CD4-positive, alpha-beta T cell treated with Interleukin-1 beta for 1 hour (primary cell): ENCODE results near the gene YPEL1.

Experiments
- DNase-seq, 2 donors: peaks; one replicate each; pipeline ENCODE4 v3.0.0-alpha.2; 2020 to 2022

The YPEL1 gene

DNA sequence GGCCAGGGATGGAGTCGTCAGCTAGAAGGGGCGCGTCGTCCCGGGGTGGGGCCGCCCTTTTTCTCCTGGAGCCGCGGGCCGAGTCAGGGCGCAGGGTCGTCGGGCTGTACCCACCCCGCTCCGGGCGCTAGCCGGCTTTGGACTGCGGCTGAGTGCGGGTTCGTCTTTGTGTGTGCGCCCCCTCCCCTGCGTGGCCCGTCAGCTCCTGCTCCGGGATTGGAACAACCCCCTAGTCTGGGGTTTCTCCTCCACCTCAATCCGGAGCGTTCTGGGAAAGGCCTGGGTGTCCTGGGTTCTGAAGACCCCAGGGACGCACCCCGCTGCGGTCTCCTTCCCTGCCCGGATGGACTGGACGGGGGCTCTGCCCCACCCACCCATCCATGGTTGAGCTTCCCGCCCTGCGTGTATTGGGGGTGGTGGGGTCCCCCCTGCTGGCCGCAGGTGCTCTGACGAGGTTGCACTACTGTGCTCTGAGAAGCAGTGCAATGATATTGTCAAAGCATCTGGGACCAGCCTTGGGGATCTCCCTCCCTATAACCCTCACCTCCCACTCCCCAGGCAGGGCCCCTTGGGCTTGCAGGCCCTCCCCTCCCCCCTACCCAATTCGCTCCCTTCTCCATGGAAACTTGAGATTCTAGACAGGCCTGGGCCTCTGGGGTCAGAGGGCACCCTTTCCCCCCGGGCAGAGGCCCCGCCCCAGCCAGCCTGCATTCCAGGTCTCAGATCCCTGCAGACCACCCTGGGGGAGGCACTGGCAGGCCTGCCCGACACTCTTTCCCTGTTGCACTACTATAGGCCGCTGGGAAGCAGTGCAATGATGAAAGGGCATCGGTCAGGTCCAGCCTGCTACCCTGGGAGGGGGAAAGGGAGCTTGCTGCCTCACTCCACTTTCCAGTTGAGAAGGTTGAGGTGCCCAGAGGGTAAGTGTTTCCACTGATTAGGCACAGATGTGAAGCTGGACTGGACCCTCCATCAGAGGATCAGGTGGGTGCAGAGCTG lies 82.7 kb downstream of the YPEL1 start:
- no peak for DNase-seq

DNA sequence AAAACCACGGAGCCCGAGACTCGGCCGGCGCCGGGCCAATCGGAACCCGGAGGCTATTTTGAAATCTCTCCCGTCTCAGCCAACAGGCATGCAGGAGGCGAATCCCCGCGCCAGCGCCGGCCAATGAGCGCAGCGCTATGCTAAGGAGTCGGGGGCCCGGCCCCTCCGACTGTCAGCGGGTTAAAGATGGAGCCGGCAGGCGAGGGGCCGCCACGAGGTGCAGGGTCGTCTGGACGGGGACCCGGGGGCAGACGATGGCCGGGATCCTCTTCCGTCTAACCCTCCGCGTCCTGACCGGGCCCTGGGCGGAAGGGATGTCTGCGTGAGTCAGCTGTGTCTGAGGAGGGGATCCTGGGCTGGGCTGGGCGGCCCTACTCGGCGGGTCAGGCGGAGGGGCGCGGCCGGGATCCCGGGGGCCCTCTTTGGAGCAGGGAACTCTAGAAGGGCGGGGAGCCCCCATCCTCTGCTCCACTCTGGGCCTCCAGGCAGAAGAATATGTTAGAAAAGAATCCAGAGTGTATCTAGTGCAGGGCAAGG lies 83.5 kb downstream of the YPEL1 start:
- peak; percentile 80 for DNase-seq

DNA sequence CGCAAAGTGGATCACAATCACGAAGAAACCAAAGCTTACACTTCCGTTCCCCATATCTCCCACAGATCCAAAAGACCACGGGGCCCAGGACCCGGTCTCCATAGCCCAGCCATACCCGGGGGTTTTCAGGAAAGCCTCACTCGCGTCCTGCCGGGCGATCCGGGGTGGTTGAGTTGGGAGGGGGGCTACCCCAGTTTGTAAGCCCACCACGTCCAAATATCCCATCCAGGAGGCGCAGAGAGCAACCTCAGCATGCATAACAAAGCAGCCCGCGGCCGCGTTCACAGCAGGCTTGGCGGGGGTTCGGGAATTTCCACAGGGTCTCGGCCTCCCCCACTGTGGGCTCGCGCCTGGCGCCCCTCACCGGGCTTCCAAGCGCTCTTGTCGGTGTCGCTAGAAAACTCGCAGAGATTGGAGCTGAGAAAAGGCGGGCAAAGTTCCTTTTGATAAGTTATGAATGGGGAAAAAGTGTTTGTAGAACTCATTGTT lies 84.0 kb downstream of the YPEL1 start:
- no peak for DNase-seq

DNA sequence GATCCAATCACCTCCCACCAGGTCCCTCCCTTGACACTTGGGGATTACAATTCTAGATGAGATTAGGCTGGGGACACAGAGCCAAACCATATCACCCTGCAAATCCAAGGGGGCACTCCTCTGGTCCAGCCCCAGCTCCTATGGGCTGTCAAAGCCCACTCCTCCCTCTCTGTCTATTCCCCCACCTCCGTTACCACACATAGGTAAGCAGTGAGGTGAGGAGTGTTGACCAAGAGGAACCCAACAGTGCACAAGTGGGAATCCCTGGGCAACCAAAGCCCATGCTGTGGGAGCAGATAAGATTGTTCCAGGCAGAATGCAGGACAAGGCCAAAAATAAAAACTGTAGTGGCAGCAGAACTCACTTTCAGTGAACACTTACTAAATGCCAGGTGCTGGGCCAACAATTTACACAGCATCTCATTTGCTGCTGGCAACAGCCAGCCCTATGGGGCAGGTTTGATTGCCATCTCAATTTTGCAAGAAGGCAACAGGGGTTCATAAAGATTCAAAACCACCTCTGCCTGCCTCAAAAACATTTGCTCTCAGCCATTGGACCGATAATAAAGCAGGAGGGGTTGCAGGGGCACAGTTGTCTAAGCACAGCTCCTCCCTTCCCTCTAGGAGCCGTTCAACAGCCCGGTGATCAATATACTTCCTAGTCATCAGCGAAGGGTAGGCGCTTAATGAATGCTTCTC lies 84.6 kb downstream of the YPEL1 start:
- no peak for DNase-seq

DNA sequence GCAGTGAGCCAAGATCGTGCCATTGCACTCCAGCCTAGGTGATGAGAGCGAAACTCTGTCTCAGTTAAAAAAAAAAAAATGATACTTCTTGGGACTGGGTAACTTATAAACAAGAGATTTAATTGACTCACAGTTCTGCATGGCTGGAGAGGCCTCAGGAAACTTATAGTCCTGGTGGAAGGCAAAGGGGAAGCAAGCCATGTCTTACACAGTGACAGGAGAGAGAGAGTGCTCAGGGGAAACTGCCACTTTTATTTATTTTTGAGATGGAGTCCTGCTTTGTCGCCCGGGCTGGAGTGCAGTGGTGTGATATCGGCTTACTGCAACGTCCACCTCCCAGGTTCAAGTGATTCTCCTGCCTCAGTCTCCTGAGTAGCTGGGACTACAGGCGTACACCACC lies 85.3 kb downstream of the YPEL1 start:
- DNase-seq = no peak
